Activated T-cell treated with anti-CD3 and anti-CD28 coated beads for 24 hours (primary cell): ENCODE measurements around the gene WRAP73.

Experiments
- DNase-seq: peaks from one replicate; pipeline ENCODE4 v3.0.0-alpha.2; 2020; ENCODE audit warnings: low read depth

The WRAP73 gene

DNA sequence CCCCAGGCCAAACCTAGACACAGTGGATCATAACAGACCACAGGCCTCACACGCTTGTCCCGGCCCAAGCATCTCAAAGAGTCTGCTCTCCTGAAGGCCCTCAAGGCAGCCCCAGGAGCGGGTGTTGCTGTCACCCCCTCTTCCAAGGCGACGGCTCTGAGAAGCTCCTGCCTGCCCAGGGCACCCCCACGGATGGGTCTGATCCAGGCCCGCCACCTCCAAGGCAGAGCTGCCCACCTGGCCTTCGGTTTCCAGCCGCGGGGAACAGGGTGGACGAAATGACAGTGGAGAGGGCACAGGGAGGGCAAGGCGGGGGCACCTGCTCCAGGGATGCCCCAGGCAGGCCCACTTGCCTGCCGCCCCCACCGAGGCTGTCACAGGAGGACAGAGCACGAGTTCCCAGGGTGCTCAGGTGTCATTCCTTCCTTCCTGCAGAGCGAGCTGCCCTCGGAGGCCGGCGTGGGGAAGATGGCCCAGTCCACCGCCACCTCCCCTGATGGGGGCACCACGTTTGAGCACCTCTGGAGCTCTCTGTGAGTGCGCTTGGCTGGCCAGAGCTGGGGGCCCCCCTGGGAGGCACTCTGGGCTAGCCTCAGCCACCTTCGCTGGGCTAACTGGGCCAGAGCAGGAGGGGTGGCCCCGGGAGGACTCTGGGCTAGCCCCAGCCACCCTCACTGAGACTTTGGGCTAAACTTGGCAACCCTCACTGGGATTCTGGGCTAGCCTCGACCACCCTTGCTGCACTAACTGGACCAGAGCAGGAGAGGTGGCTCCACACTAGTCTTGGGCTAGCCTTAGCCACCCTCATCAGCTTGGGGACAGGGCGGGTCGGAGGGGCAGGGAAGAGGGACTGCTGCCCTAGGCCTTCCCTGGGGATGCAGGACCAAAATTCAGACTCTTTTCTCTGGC is 32.2 kb upstream of the WRAP73 start:
- DNase-seq = no peak

DNA sequence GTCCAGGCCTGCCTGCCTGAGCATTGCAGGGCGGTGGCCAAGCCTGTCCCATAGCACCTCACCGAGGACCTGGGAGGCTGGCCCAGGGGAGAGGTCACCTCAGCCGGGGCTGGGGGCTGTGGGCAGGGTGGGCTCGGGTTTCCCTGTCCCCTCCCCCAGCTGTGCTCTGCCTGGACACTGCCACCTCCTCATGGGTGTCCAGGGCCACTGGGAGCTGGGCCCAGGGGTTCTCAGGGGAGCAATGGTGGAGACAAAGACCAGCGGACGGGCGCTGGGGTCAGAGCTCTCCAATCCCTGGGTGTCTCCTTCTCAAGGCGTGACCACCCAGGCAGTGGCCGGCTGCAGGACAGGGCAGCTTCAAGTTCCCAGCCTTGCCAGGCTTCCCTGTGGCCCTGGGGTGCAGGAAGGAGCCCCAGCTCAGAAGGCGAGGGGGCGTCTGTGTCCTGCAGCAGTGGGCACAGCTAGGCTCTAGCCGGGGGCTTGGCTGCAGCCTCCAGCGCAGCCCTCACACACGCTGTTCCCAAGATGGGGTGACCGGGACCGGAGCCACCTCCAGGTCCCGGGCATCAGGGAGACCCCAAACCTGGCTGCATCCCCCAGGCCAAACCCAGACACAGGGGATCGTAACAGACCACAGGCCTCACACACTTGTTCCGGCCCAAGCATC is 31.5 kb upstream of the WRAP73 start:
- no peak for DNase-seq

GRCh38 chr1:3680488-3681230 is 30.8 kb upstream of the WRAP73 start:
- no peak for DNase-seq

- DNase-seq = no peak
Measured at GRCh38 chr1:3679799-3680453, 30.0 kb upstream of the WRAP73 start.

DNA sequence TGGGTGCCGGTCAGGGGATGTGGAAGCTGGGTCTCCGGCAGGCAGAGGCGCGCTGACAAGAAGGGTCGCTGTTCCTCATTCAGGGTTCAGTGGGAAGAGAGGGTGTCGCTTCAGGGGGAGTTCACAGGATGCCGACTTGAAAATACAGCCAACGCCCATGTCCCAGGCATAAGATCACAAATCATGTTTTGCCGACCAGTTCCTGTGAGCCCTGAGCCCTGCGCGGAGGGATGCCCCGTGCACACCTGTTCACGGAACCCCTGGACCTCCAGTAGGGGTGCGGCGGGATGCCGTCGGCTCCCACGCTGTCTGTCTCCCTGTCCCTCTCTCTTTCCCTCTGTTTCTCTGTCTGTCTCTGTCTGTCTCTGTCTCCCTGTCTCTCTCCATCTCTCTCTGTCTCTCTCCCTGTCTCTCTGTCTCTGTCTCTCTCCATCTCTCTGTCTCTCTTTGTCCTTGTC is 29.2 kb upstream of the WRAP73 start:
- DNase-seq = no peak

DNA sequence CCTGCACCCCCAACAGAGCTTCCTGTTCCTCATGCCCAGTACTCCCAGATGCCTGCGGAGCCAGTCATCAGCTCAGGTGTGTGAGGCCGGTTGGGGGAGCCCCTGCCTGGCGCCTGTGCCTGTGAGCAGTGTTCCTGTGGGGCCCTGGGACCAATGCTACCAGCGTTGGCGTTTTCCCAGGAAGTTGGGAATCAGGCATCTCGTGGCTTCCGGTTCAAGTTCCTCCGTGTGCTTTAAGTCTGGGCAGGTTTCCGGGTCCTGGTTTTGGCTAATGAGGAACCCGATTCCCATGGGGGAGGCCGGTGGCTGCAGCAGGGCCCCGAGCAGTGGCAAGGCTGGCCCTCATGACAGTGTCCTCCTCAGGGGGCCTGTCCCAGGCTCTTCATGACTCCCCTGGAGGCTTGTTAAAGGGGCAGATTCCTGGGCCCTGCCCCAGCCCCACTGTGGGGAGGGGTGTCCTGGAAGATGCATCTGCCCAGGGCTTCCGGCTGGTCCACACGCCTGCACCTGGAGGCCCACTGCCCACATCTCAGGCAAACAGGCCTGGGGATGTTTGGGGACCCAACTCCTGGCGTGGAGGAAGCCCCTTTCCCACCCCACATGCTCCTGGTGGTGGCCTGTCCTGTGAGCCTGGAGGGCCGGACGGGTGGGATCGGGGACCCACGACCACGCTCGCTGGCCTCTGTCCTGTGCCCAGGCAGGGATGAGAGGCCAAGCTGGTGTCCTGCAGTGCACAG is 28.6 kb upstream of the WRAP73 start:
- no peak for DNase-seq

DNA sequence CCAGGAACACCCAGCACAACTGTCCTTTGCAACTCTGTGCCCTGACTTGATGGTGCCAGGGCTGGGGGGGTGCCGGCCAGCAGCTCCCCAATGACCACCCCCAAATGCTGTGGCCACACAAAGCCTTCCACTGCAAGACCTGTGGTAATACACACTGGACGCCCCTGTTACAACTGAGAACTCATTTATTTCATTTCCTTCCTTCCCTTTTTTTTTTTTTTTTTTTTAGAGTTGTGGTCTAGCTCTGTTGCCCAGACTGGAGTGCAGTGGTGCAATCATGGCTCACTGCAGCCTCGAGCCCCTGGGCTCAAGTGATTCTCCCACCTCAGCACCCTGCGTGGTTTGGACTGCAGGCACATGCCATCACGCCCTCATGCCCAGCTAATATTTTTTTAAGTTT is 27.6 kb upstream of the WRAP73 start:
- no peak for DNase-seq

- DNase-seq = no peak
Measured at GRCh38 chr1:3676581-3677470, 26.9 kb upstream of the WRAP73 start.

DNA sequence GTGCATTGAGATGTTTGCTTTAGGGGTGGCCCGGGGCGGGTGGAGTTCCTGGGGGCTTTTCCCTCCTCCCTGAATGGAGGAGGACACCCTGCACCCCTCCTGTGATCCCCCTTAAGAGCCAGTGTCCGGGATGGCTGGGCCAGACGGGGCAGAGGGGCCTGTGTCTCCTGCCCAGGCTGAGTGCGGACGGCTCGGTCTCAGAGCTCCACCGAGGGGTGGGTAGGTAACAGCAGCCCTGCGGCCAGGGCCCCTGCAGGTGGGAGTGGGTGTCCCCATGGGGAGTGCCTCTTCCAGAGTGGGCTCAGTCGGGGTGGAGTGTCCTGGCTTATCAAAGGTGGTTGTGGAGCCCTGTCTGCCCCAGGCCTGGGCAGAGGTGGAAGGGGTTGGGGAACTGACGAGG is 25.5 kb upstream of the WRAP73 start:
- DNase-seq = no peak

- DNase-seq = no peak
Measured at GRCh38 chr1:3674100-3675094, 24.5 kb upstream of the WRAP73 start.

DNA sequence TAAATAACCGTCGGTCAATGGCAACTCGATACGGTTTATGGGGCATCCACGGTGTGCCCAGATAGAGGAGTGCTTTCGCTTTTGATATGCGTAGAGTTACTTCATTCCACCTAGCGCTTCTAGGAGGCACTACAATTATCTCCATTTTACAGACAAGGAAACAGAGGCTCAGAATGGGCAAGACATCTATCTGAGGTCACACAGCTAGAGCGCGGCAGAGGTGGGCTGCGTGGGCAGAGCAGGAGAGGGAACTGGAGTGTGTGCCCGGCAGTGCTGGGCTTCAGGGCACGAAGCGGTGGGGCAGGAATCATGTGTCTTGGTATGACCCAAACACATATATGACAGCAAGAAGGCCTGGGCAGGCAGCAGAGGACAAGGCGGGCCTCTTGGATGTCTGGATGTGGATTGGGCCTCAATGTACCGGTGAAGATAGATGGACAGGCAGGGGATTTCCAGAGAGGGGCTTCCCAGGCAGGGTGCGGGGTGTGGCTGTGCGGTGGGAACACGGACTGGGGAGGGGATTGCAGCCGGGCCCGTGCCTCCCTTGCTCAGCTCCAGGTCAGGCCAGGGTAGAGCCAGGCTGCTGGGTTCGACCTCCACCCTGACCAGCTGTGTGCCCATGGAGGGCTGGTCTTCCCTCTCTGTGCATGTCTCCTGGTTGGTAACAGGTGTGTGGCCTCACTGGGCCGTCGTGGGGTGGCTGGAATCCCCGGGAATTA is 23.6 kb upstream of the WRAP73 start:
- DNase-seq = no peak

DNA sequence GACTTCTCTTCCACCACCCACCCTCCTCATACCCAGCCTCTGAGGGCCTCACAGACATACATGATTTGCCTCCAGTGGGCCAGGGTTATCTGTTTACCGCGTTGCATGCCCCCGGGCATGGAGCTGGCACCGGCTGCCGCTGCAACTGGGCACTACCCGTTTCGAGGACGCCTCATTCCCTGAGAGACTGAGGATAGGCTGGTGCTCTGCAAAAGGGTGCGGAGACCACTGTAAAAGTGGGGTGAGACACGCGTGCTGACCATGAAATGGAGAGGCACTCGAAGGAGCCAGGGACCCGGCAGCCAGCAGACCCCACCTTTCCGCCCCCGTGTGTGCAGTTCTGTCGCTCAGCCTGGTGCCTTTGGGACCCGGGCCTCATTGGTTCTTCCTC is 23.1 kb upstream of the WRAP73 start:
- no peak for DNase-seq

GRCh38 chr1:3672231-3672970 is 22.5 kb upstream of the WRAP73 start:
- DNase-seq = no peak

DNA sequence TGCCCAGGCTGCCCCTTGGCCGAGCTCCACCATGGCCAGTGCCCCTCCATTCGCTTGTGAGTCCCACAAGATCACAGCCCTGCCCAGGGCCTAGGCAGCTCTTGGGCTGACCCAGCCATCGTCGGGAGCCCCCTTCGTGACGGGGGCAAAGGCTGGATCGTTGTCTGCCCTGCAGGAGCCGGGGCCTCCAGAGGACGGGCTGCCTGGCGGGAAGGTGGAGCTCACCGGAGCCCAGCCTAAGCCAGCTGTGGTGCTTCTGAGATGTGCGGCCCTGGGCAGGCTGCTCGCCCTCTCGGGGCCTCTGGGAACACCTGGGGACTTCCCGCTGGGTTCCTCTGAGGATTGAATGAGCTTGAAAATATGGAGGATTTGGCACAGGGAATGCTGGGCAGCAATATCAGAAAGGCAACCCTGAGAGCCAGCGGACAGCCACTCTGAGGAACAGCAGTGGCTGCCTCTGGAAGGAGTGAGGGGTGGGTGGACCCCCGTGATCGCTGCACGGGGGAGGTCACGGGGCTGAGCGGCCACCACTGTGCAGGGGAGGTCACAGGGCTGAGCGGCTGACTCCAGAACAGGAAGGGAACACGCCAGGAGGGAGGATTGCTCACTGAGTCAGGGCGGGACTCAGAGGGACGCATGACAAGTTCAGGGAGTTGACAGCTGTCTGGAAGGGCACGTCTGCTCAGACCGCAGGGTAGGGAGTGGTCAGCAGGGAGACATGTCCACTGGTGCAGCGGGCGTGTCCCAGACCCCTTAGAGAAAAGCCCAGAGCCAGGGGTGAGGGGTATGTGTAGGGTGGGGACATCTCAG is 21.7 kb upstream of the WRAP73 start:
- no peak for DNase-seq

- DNase-seq = no peak
Measured at GRCh38 chr1:3670823-3671265, 20.9 kb upstream of the WRAP73 start.

DNA sequence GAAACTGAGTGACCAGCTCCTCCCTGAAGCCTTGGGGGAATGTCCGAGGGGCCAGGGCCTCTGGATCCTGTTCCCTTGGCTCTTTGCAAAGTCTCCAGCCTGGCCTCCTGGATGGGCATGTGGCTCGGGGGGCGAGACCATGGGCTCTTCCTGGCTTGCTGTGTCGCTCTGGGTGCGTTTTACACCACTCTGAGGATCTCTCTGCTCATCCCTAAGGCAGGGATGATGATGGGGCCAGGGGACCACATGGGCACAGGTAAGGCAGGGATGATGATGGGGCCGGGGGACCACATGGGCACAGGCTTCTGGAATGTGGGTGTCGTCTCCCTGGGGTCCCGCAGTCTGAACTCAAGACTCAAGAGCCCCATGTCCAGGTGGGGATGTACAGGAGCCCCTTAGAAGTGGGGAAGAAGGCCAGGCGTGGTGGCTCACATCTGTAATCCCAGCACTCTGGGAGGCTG is 20.1 kb upstream of the WRAP73 start:
- no peak for DNase-seq

- DNase-seq = no peak
Measured at GRCh38 chr1:3669421-3669821, 19.5 kb upstream of the WRAP73 start.
